HG03095 (cell line): ENCODE results near the gene ABLIM1.

Source experiments
- ATAC-seq: cut with Tn5 transposase; IDR thresholded peaks from one replicate; pipeline ENCODE4 v1.9.1; 2021; ENCODE audit warnings: moderate library complexity; ENCODE audit not compliant: unreplicated experiment

Gene ABLIM1

GRCh38 chr10:114523876-114524275, 134.2 kb downstream of the ABLIM1 start:
- ATAC-seq: no peak

GRCh38 chr10:114521255-114521654, 136.8 kb downstream of the ABLIM1 start:
- ATAC-seq: no peak

GRCh38 chr10:114520453-114520852, 137.6 kb downstream of the ABLIM1 start:
- no peak for ATAC-seq

DNA sequence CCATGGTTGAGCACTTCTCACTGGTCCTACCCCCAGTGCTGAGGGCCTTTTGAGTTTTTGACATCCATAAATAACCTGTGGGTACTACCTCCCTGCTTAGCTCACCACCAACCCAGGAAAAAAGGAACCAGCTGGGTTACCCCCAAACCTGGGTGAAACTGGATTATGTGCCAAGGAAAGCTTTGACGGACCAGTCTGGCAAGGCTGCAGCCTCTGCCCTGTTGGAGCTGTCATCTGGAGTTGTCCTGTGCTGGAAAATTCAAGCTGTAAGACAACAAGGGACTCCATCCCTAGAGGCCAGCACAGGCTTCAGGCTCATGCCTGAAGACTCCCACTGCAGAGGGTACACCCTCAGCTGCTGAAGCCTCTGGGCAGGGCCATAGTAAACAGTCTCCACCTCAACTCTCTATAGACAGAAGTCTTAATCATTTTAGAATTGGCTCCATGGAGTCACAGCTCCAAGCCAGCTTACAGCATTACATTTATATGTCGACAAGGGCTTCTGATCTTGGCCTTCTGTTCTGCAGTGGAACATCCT, 138.2 kb downstream of the ABLIM1 start:
- no peak for ATAC-seq

GRCh38 chr10:114519306-114519669, 138.8 kb downstream of the ABLIM1 start:
- no peak for ATAC-seq

DNA sequence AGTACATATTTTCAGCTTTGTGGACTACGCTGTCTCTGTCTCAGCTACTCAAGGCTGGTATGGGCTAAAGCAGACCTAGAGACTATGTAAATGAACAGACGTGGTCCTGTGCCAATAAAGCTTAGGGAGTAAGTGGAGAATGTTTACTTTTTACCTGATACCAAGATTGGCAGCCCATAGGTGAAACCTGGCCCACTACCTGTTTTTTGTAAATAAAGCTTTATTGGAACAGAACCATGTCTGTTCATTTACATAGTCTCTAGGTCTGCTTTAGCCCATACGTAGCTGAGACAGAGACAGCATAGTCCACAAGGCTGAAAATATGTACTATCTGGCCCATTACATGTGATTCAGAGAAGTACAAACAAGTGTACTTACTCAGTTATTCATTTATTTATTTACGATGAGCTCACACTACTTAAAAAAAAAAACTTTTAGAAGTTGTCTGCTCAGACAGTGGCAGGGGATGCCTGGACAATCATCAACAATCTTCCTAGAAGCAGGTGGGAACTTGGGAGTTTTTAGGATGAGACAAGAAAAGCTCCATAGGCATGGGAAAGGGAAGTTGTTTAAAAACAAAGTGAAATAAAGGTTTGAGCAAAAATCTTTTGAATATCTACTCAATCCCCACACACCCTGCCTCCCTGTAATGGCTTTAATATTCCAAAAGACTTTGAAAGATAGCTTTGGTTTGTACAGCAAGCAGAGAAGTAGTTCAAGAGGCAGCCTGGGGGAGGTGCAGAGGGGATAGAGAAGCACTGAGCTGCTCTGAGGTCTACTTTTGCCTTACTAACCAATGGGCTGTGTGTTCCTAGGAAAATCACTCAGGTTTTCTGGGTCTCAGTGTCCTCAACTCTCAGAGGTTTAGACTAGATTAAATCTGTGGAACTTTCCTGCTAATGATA, 139.4 kb downstream of the ABLIM1 start:
- no peak for ATAC-seq

DNA sequence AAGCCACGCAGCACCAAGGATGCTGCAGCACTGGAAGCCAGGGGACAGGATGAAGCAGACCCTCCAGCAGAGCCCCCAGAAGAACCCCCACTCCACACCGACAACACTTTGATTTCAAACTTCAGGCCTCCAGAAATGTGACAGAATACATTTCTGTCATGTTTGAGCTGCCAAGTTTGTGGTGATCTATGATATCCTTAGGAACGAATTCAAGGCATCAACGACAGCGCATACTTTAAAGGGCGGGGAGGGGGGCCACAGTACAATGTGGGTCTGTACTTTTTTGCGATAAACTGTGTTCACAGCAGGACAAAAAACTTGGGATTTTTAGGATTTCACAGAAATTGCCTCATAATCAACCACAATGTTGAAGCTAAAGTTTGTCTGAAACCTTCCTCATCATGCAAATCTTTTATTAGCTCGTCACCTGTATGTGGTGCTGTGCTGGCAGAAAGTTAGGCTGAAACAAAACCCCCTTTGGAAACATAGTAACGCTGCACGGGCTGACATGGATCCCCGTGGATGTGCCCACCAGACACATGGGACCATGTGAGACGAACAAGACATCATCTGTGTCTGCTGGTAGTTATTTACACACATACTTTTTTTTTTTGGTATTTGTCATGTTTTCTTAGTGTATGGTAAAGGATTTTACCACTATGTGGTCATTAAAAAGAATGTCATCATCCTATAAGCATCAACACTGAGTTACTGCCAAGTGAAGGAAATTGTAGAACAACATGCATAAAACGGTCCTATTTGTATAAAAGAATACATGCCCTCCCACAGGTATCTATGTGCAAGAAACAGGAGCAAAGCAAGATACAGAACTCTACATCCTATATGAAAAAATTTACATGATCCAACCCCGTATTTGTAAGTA, 140.5 kb downstream of the ABLIM1 start:
- no peak for ATAC-seq

DNA sequence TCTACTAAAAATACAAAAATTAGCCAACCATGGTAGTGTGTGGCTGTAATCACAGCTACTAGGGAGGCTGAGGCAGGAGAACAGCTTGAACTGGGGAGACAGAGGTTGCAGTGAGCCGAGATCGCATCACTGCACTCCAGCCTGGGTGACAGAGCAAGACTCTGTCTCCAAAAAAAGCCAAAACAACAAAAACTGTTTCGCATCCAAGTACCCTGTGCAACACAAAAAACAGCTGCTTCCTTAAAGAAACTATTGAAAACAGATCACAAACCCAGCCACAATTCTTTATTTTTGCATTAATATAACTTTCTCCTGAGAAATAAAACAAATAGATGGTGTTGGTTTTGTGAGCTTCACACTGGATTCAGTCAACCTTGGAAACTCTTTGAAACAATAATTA, 141.7 kb downstream of the ABLIM1 start:
- no peak for ATAC-seq

DNA sequence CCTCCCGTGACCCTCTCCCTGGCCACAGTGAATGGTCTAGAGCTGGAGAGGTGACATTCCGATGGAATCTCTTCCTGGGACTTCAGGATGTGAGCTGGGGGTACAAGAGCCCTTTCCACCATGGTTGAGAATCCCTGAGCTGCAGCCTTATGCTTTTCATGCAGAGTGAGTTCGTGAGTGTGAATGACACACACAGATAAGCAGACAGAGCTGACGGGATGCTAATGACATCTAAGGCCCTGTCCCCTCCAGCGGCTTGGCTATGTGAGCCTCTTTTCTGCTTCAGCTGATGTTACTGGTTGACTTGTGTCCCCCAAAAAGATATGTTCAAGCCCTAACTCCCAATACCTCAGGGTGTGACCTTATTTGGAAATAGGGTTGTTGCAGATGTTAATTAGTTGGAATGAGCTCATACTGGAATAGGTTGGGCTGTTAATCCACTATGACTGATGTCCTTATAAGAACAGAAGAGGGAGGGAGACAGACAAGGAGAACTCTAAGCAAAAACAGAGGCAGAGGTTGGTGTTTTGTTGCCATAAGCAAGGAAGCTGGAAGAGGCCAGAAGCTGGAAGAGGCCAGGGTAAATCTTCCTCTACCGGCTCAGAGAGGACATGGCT, 142.7 kb downstream of the ABLIM1 start:
- ATAC-seq: no peak

- ATAC-seq: no peak
These were observed 144.7 kb downstream of the ABLIM1 start for GRCh38 chr10:114513381-114513792.

GRCh38 chr10:114511881-114512280, 146.2 kb downstream of the ABLIM1 start:
- ATAC-seq: no peak

- ATAC-seq: no peak
These were observed 149.7 kb downstream of the ABLIM1 start for GRCh38 chr10:114508376-114508775.

DNA sequence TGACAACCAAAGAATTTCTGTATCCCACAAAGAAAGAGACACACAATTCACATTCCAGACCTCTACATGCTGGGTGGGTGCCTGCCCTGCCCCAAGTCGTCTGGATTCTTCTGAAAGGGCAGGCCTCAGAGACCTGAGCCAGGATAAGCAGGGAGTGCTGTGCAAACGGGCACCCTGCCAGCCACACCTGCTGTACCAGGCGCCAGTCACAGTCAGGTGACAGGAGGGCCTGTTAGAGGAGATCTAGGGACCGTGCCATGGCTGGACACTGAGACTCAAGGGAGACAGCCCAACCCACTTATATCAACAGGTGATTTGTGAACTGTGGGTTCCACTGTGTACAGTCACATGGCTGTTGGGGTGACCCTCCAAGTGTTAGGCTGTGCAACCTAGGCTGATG, 150.6 kb downstream of the ABLIM1 start:
- ATAC-seq: no peak

DNA sequence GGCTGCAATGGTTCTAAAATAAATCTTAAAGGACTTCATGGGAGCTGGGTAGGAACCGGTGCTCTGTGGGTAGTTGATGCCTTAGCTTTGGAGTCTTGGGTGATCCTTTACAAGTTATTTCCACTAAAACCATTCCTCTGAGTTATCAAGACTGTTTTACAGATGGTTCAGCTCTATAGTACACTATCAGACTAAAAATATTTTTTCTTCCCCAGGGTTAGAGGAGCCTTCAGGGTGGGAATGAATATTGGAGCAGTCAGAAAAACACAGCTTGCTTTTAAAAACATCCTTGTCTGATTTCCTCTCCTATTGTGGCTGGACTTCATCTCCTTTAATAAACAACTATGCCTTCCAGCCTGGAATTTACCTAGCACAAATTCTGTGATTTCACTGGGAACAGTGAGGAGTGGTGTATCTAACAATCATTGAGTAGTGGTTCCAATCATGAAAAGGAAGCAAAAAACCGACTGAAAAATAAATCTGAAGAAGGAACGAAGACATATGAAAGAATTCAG, 151.1 kb downstream of the ABLIM1 start:
- ATAC-seq: no peak

- no peak for ATAC-seq
These were observed 153.1 kb downstream of the ABLIM1 start for GRCh38 chr10:114504769-114505579.

GRCh38 chr10:114502074-114502473, 156.0 kb downstream of the ABLIM1 start:
- no peak for ATAC-seq

DNA sequence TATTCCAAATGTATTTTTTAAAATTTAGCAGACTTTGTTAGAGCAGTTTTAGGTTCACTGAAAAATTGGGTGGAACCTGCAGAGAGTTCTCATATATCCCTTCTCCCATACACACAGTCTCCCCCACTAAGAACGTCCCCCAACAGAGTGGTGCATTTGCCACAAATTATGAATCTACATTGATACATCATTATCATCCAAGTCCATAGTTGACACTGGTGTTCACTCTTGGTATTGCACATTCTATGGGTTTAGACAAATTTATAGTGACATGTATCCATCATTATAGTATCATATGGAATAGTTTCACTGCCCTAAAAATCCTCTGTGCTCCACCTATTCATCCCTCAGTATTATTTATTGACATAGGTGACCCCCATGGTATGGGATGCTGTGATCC, 156.4 kb downstream of the ABLIM1 start:
- ATAC-seq: no peak

DNA sequence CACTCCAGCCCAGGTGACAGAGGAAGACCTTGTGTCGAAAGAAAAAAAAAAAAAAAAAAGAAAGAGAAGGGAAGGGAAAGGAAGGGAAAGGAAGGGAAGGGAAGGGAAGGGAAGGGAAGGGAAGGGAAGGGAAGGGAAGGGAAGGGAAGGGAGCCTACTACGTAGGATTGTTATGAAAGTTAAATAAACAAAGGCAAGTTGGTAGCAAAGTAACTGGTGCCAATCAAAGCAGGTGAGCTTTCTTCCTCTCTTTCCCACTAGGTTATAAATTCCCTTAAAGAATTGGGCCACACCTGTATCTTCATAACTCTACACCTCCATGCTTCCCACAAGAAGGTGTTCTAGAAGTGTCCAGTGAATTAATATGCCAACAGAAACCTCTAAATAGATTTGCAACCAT, 157.4 kb downstream of the ABLIM1 start:
- no peak for ATAC-seq

GRCh38 chr10:114499630-114500190, 158.4 kb downstream of the ABLIM1 start:
- ATAC-seq: peak; percentile 32

DNA sequence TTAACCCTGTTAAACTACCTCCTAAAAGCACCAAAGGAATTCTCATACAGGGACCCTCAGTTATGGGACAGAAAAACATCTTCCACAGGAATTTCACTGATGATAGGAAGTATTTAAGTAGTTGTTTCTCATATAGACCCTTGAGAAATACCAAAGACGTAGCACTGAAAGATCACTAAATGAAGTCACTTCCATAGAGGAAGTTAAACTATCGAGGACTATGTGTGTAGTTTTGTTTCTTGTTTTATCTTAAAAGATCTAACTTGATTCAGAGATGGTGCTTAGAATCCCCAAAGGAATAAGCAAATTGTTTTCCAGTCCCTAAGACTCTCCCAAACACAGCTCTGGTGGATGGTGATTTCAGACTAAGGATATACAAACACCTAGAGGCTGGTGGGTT, 159.0 kb downstream of the ABLIM1 start:
- peak; percentile 29 for ATAC-seq
